A549 (cell line): Measurements from ENCODE around the gene ALPG. TPM values are rescaled to one million over a fixed set of nuclear protein-coding genes. Genes with fewer than 3 reads are reported as not detected.

Experiments
- ATAC-seq, 2 experiments: fragments of 200-7000 bp in 1 of 2; fragments of >200 bp in 1 of 2; cut with Nextera tagmentation in 1 of 2; cut with Tn5 transposase in 1 of 2; 3 replicates each; pipeline versions ENCODE4 v1.8.0 to v1.9.1; 2018 to 2020; ENCODE audit warnings: mild to moderate bottlenecking in 1 of 2, moderate library complexity in 1 of 2
- CTCF ChIA-PET: fragments of 300-600 bp; sonication (Branson Sonifier 250); formaldehyde crosslinking; extraction: SDS; loops from one replicate; lab custom pipeline; 2021; ENCODE audit warnings: antibody characterized with exemption, inconsistent platforms; lab: Yijun Ruan, JAX
- POLR2A ChIA-PET: fragments of 350-600 bp; formaldehyde crosslinking; extraction: SDS; loops from one replicate; lab custom pipeline; 2021; ENCODE audit warnings: antibody characterized with exemption, inconsistent platforms; lab: Yijun Ruan, JAX
- DNase-seq, 2 experiments: peaks; one replicate each; pipeline versions ENCODE4 v3.0.0 to v3.0.0-alpha.2; 2011 to 2016; ENCODE audit warnings: low read depth in 1 of 2, low spot score in 1 of 2
- FAIRE-seq: peaks from 2 replicates; lab custom pipeline; 2011; peaks lifted over from hg19 to GRCh38; lab: Jason Lieb, UNC
- H3K27ac ChIP-seq, 2 experiments: fragments of >200 bp; sonication (Bioruptor Twin); formaldehyde crosslinking; 3 replicates each; pipeline ENCODE4 v1.5.1; 2016 to 2017
- H3K4me1 ChIP-seq: fragments of >200 bp; sonication (Bioruptor Twin); formaldehyde crosslinking; 3 replicates; pipeline ENCODE4 v1.6.1; 2016
- H3K4me2 ChIP-seq: fragments of >200 bp; sonication (Bioruptor Twin); formaldehyde crosslinking; 3 replicates; pipeline ENCODE4 v1.6.1; 2016
- H3K4me3 ChIP-seq: fragments of >200 bp; sonication (Bioruptor Twin); formaldehyde crosslinking; 3 replicates; pipeline ENCODE4 v1.5.1; 2016
- H3K9me3 ChIP-seq: fragments of >200 bp; sonication (Bioruptor Twin); formaldehyde crosslinking; 3 replicates; pipeline ENCODE4 v1.6.1; 2016
- BHLHE40 ChIP-seq: IDR thresholded peaks from 2 replicates; pipeline ENCODE4 v1.6.1; 2012; ENCODE audit warnings: low read depth, low read length, inconsistent platforms
- CBX8 ChIP-seq: fragments of 200-600 bp; sonication (generic); IDR thresholded peaks from 2 replicates; pipeline ENCODE4 v1.6.1; 2016
- CHD2 ChIP-seq: fragments of 150-350 bp; IDR thresholded peaks from 2 replicates; pipeline ENCODE4 v1.6.1; 2014; ENCODE audit warnings: low read length; ENCODE audit not compliant: partially characterized antibody
- FOSB ChIP-seq: fragments of 250-450 bp; sonication (Bioruptor Pico); IDR thresholded peaks from 2 replicates; pipeline ENCODE4 v1.5.0; 2020; ENCODE audit warnings: mild to moderate bottlenecking, moderate library complexity
- FOXS1 ChIP-seq: fragments of 250-450 bp; sonication (Bioruptor Pico); IDR thresholded peaks from 2 replicates; pipeline ENCODE4 v1.5.0; 2020; ENCODE audit warnings: mild to moderate bottlenecking, moderate library complexity
- GATA3 ChIP-seq: IDR thresholded peaks from 2 replicates; pipeline ENCODE4 v1.6.1; 2012; ENCODE audit warnings: borderline replicate concordance
- HOXA7 ChIP-seq: fragments of 250-450 bp; sonication (Bioruptor Pico); IDR thresholded peaks from 2 replicates; pipeline ENCODE4 v1.5.0; 2020; ENCODE audit warnings: mild to moderate bottlenecking, moderate library complexity
- HOXB5 ChIP-seq: fragments of 250-450 bp; sonication (Bioruptor Pico); IDR thresholded peaks from 2 replicates; pipeline ENCODE4 v1.5.0; 2020; ENCODE audit warnings: mild to moderate bottlenecking, moderate library complexity
- JUNB ChIP-seq: fragments of >200 bp; sonication (Bioruptor Twin); formaldehyde crosslinking; IDR thresholded peaks from 2 replicates; pipeline ENCODE4 v1.6.1; 2016
- KDM1A ChIP-seq: fragments of 200-600 bp; sonication (generic); IDR thresholded peaks from 2 replicates; pipeline ENCODE4 v1.6.1; 2016; ENCODE audit warnings: low read depth, mild to moderate bottlenecking
- MAZ ChIP-seq: fragments of 150-350 bp; IDR thresholded peaks from 2 replicates; pipeline ENCODE4 v1.6.1; 2014; ENCODE audit warnings: antibody characterized with exemption, low read depth, low read length, borderline replicate concordance
- NPAS2 ChIP-seq: fragments of 250-450 bp; sonication (Bioruptor Pico); IDR thresholded peaks from 2 replicates; pipeline ENCODE4 v1.8.0; 2022; ENCODE audit warnings: mild to moderate bottlenecking, moderate library complexity, borderline replicate concordance
- NR3C1 ChIP-seq: fragments of >200 bp; sonication (Bioruptor Twin); formaldehyde crosslinking; IDR thresholded peaks from 3 replicates; pipeline ENCODE4 v1.6.1; 2017
- POLR2AphosphoS2 ChIP-seq: conservative IDR thresholded peaks from 2 replicates; pipeline ENCODE4 v1.6.1; 2012; ENCODE audit warnings: low read length, improper control_type of control experiment, inconsistent platforms
- RAD21 ChIP-seq, 2 experiments: fragments of >200 bp in 1 of 2; sonication (Bioruptor Twin) in 1 of 2; formaldehyde crosslinking in 1 of 2; IDR thresholded peaks in 1 of 2; conservative IDR thresholded peaks in 1 of 2; 2 replicates in 1 of 2; 3 replicates in 1 of 2; pipeline ENCODE4 v1.6.1; 2012 to 2018; ENCODE audit warnings: inconsistent platforms in 1 of 2
- RFX5 ChIP-seq: fragments of 450-650 bp; IDR thresholded peaks from 2 replicates; pipeline ENCODE4 v1.7.1; 2014; ENCODE audit warnings: antibody characterized with exemption, mild to moderate bottlenecking, moderate library complexity
- RNF2 ChIP-seq: fragments of 200-600 bp; sonication (generic); IDR thresholded peaks from 2 replicates; pipeline ENCODE4 v1.6.1; 2016; ENCODE audit warnings: low read depth, mild to moderate bottlenecking, antibody characterized with exemption, moderate library complexity, borderline replicate concordance
- SREBF2 ChIP-seq: fragments of 450-650 bp; IDR thresholded peaks from 2 replicates; pipeline ENCODE4 v1.6.1; 2014; ENCODE audit warnings: mild to moderate bottlenecking, moderate library complexity
- TP53 ChIP-seq: fragments of 250-450 bp; sonication (Bioruptor Pico); IDR thresholded peaks from 2 replicates; pipeline ENCODE4 v1.5.0; 2021; ENCODE audit warnings: mild to moderate bottlenecking, moderate library complexity
- ZFP36 ChIP-seq: fragments of 450-650 bp; IDR thresholded peaks from 2 replicates; pipeline ENCODE4 v1.6.1; 2014; ENCODE audit warnings: borderline replicate concordance; ENCODE audit not compliant: partially characterized antibody
- WGBS: methylation state at CpG from one replicate; pipeline ENCODE4 v1.1.6; 2017; ENCODE audit errors: missing lambda C conversion rate; 5-methylcytosine and 5-hydroxymethylcytosine counted together
- polyA plus RNA-seq, 4 experiments: library from polyadenylated mRNA; depleted of rRNA in 3 of 4; stranded (reverse); fragments of >200 nt; fragmentation: RNase III in 1 of 4; extraction: RNeasy Plus Mini Kit Qiagen cat#74134 plus additional on column Dnase treatment in 1 of 4; gene quantifications; 2 replicates in 3 of 4; 3 replicates in 1 of 4; pipeline ENCODE4 v1.2.3, GENCODE V29; 2011 to 2017
- TF ChIP-seq, protein P1 (sequence below): fragments of 450-650 bp; IDR thresholded peaks from 2 replicates; pipeline ENCODE4 v1.6.1; 2014; ENCODE audit warnings: antibody characterized with exemption
- TF ChIP-seq, protein P2 (sequence below): fragments of 150-350 bp; IDR thresholded peaks from 2 replicates; pipeline ENCODE4 v1.6.1; 2014; ENCODE audit warnings: low read depth, mild to moderate bottlenecking, low read length
- TF ChIP-seq, protein P3 (sequence below): IDR thresholded peaks from 2 replicates; pipeline ENCODE4 v1.6.1; 2012; ENCODE audit warnings: low read depth, borderline replicate concordance
- TF ChIP-seq, protein P4 (sequence below): fragments of >200 bp; sonication (Bioruptor Twin); formaldehyde crosslinking; IDR thresholded peaks from 3 replicates; pipeline ENCODE4 v1.5.1; 2016
- TF ChIP-seq, protein P5 (sequence below): fragments of >200 bp; sonication (Bioruptor Twin); formaldehyde crosslinking; IDR thresholded peaks from 2 replicates; pipeline ENCODE4 v1.6.1; 2016
- TF ChIP-seq, protein P6 (sequence below): fragments of 200-600 bp; sonication (generic); IDR thresholded peaks from 2 replicates; pipeline ENCODE4 v1.6.1; 2016; ENCODE audit warnings: antibody characterized with exemption, mild to moderate bottlenecking, moderate library complexity
- TF ChIP-seq, protein P7 (sequence below): IDR thresholded peaks from 2 replicates; pipeline ENCODE4 v1.6.1; 2012

ALPG gene
- polyA plus RNA-seq, 2 of the 4 experiments (the other 2 are of a cell fraction) = 0.04 to 0.18 TPM

DNA sequence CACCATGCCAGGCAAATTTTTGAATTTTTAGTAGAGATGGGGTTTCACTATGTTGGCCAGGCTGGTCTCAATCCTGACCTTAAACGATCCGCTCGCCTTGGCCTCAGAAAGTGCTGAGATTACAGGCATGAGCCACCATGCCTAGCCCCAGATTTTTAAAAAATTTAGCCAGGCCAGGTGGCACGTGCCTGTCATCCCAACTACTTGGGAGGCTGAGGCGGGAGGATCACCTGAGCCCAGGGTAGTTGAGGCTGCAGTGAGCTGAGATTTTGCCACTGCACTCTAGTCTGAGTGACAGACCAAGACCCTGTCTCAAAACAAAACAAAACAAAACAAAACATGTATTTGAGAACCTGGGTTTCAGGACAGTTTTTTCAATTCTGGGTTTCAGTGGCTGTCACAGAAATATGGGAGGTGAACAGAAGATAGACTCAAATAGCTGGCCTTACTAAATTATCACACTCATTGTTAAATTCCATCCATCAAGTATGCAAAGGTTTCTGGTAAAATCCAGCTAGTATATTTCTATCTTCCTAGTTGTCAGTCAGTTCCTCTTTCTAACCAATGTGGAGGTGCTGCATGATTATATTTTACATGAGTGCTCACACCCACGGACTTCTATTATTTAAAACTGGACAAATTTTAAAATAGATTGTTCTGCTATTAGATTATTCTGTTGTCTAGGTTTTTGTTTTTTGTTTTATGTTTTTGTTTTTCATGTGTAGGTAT lies 5.4 kb downstream of the ALPG start:
- Histone ChIP-seq H3K4me2 (no peak overlapping the region), H3K27ac (no peak overlapping the region), H3K4me3 (no peak overlapping the region), H3K9me3 (no peaks in the 10 kb centered on the region)
- 65% methylated on average over 6 of the region's 6 CpGs for WGBS
- no peak for FAIRE-seq
- POLR2A ChIA-PET = no interaction called here
- ATAC-seq = no peak
- DNase-seq = no peak
- TF ChIP-seq KDM1A (no peak), POLR2AphosphoS2 (no peak), RNF2 (no peak), MAZ (no peak), RAD21 (conservative IDR thresholded peaks at IDR 0.05 in 1 of 2, IDR thresholded peaks at IDR 0.05 in 1 of 2) (no peak), TP53 (CRISPR knock-in tag) (no peak), SREBF2 (no peak), HOXA7 (CRISPR knock-in tag) (no peak), RFX5 (no peak), HOXB5 (CRISPR knock-in tag) (no peak), NR3C1 (no peak), CHD2 (no peak), GATA3 (no peak), ZFP36 (no peak), BHLHE40 (no peak)
- TF ChIP-seq, protein P1, sequence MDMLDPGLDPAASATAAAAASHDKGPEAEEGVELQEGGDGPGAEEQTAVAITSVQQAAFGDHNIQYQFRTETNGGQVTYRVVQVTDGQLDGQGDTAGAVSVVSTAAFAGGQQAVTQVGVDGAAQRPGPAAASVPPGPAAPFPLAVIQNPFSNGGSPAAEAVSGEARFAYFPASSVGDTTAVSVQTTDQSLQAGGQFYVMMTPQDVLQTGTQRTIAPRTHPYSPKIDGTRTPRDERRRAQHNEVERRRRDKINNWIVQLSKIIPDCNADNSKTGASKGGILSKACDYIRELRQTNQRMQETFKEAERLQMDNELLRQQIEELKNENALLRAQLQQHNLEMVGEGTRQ = no peak
- TF ChIP-seq, protein P2, sequence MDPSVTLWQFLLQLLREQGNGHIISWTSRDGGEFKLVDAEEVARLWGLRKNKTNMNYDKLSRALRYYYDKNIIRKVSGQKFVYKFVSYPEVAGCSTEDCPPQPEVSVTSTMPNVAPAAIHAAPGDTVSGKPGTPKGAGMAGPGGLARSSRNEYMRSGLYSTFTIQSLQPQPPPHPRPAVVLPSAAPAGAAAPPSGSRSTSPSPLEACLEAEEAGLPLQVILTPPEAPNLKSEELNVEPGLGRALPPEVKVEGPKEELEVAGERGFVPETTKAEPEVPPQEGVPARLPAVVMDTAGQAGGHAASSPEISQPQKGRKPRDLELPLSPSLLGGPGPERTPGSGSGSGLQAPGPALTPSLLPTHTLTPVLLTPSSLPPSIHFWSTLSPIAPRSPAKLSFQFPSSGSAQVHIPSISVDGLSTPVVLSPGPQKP = no peak
- TF ChIP-seq, protein P3, sequence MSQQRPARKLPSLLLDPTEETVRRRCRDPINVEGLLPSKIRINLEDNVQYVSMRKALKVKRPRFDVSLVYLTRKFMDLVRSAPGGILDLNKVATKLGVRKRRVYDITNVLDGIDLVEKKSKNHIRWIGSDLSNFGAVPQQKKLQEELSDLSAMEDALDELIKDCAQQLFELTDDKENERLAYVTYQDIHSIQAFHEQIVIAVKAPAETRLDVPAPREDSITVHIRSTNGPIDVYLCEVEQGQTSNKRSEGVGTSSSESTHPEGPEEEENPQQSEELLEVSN = no peak
- TF ChIP-seq, all 56 proteins: peak for 0
- H3K4me1 ChIP-seq = no peaks in the 10 kb centered on the region
- CTCF ChIA-PET = interaction anchor here (0.9 to 1.9 kb wide), 3 partner anchors 11 to 41 kb away, joined by 3 to 11 read pairs (median 3); no protein-coding TSS in a partner anchor

DNA sequence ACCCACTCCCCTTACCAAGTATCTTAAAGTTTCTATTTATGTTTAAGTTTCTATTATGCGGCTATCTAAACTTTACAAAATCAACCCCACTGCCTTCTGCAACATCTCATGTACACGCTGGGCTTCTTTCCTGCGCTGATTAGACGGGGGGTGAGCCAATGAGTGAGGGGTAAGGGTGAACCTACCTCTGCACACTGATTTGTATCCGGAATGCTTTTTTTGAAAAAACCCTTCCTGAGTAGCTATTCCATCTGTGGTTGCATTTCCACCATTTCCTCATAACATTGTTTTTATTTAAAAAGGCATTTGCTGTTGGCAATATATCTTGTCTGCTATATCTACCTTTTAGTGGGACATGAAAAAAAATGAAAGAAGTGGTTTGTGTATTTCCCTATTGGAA lies 6.3 kb downstream of the ALPG start:
- Histone ChIP-seq H3K4me1 (no peaks in the 10 kb centered on the region), H3K4me3 (no peak overlapping the region), H3K4me2 (no peak overlapping the region), H3K9me3 (no peaks in the 10 kb centered on the region), H3K27ac (no peak overlapping the region)
- FAIRE-seq (no peak), ATAC-seq (no peak), DNase-seq (no peak)
- CTCF ChIA-PET = interaction anchor here (0.9 to 1.9 kb wide), 3 partner anchors 12 to 488 kb away, joined by 3 to 11 read pairs (median 3); no protein-coding TSS in a partner anchor
- POLR2A ChIA-PET = no interaction called here
- 68% methylated on average over 5 of the region's 5 CpGs for WGBS
- TF ChIP-seq NPAS2 (CRISPR knock-in tag) = no peak
- TF ChIP-seq JUNB = no peak
- TF ChIP-seq, protein P4, sequence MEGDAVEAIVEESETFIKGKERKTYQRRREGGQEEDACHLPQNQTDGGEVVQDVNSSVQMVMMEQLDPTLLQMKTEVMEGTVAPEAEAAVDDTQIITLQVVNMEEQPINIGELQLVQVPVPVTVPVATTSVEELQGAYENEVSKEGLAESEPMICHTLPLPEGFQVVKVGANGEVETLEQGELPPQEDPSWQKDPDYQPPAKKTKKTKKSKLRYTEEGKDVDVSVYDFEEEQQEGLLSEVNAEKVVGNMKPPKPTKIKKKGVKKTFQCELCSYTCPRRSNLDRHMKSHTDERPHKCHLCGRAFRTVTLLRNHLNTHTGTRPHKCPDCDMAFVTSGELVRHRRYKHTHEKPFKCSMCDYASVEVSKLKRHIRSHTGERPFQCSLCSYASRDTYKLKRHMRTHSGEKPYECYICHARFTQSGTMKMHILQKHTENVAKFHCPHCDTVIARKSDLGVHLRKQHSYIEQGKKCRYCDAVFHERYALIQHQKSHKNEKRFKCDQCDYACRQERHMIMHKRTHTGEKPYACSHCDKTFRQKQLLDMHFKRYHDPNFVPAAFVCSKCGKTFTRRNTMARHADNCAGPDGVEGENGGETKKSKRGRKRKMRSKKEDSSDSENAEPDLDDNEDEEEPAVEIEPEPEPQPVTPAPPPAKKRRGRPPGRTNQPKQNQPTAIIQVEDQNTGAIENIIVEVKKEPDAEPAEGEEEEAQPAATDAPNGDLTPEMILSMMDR = no peak
- TF ChIP-seq CBX8 = no peak
- TF ChIP-seq, protein P1 = no peak
- TF ChIP-seq, protein P5, sequence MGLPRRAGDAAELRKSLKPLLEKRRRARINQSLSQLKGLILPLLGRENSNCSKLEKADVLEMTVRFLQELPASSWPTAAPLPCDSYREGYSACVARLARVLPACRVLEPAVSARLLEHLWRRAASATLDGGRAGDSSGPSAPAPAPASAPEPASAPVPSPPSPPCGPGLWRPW = no peak
- TF ChIP-seq, protein P6, sequence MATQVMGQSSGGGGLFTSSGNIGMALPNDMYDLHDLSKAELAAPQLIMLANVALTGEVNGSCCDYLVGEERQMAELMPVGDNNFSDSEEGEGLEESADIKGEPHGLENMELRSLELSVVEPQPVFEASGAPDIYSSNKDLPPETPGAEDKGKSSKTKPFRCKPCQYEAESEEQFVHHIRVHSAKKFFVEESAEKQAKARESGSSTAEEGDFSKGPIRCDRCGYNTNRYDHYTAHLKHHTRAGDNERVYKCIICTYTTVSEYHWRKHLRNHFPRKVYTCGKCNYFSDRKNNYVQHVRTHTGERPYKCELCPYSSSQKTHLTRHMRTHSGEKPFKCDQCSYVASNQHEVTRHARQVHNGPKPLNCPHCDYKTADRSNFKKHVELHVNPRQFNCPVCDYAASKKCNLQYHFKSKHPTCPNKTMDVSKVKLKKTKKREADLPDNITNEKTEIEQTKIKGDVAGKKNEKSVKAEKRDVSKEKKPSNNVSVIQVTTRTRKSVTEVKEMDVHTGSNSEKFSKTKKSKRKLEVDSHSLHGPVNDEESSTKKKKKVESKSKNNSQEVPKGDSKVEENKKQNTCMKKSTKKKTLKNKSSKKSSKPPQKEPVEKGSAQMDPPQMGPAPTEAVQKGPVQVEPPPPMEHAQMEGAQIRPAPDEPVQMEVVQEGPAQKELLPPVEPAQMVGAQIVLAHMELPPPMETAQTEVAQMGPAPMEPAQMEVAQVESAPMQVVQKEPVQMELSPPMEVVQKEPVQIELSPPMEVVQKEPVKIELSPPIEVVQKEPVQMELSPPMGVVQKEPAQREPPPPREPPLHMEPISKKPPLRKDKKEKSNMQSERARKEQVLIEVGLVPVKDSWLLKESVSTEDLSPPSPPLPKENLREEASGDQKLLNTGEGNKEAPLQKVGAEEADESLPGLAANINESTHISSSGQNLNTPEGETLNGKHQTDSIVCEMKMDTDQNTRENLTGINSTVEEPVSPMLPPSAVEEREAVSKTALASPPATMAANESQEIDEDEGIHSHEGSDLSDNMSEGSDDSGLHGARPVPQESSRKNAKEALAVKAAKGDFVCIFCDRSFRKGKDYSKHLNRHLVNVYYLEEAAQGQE = no peak
- no peak for TF ChIP-seq FOSB (CRISPR knock-in tag)
- no peak for TF ChIP-seq TP53 (CRISPR knock-in tag)
- TF ChIP-seq RFX5 = no peak
- TF ChIP-seq, protein P7, sequence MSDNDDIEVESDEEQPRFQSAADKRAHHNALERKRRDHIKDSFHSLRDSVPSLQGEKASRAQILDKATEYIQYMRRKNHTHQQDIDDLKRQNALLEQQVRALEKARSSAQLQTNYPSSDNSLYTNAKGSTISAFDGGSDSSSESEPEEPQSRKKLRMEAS = no peak
- no peak for TF ChIP-seq FOXS1 (CRISPR knock-in tag)
- no peak for TF ChIP-seq MAZ
- TF ChIP-seq CHD2 = no peak
